ENCODE measurements around the gene ADAMTS6.

ADAMTS6 gene

DNA sequence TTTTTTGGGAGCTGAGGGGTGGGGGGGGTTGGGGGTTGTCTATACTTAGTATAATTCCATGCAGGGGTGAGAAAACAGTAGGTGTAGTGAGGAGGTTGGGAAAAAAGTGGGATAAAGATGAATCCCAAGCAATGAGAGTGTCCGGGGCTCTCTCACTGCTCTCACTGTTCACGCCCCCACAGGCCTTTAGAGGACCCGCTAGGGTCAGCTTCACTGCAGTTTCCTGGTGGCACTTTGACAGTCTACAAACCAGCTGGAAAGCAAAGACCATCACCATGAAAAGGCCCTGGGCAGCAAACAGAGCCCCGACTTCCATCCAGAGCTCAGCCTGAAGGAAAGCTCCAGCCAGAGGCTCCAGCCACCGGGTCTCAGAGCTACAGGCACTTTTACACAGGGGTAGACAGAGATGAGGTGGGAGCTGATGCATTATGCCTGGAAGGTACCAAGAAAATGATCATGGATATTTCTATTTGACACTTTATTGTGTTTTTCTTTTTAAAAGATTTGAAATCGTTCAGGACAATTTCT lies 355.1 kb downstream of the ADAMTS6 start:
- Histone ChIP-seq H3K27me3 (no peaks in the 10 kb centered on the region), H3K4me3 (ENCODE audit: low read depth, low read length) (no peak overlapping the region), H3K4me1 (no peaks in the 10 kb centered on the region), H3K36me3 (no peaks in the 10 kb centered on the region), H3K9me3 (no peaks in the 10 kb centered on the region)
- TF ChIP-seq, protein P1, sequence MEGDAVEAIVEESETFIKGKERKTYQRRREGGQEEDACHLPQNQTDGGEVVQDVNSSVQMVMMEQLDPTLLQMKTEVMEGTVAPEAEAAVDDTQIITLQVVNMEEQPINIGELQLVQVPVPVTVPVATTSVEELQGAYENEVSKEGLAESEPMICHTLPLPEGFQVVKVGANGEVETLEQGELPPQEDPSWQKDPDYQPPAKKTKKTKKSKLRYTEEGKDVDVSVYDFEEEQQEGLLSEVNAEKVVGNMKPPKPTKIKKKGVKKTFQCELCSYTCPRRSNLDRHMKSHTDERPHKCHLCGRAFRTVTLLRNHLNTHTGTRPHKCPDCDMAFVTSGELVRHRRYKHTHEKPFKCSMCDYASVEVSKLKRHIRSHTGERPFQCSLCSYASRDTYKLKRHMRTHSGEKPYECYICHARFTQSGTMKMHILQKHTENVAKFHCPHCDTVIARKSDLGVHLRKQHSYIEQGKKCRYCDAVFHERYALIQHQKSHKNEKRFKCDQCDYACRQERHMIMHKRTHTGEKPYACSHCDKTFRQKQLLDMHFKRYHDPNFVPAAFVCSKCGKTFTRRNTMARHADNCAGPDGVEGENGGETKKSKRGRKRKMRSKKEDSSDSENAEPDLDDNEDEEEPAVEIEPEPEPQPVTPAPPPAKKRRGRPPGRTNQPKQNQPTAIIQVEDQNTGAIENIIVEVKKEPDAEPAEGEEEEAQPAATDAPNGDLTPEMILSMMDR (IDR thresholded peaks at IDR 0.05; ENCODE audit: low read depth, low read length): no peak
- no peak for DNase-seq

DNA sequence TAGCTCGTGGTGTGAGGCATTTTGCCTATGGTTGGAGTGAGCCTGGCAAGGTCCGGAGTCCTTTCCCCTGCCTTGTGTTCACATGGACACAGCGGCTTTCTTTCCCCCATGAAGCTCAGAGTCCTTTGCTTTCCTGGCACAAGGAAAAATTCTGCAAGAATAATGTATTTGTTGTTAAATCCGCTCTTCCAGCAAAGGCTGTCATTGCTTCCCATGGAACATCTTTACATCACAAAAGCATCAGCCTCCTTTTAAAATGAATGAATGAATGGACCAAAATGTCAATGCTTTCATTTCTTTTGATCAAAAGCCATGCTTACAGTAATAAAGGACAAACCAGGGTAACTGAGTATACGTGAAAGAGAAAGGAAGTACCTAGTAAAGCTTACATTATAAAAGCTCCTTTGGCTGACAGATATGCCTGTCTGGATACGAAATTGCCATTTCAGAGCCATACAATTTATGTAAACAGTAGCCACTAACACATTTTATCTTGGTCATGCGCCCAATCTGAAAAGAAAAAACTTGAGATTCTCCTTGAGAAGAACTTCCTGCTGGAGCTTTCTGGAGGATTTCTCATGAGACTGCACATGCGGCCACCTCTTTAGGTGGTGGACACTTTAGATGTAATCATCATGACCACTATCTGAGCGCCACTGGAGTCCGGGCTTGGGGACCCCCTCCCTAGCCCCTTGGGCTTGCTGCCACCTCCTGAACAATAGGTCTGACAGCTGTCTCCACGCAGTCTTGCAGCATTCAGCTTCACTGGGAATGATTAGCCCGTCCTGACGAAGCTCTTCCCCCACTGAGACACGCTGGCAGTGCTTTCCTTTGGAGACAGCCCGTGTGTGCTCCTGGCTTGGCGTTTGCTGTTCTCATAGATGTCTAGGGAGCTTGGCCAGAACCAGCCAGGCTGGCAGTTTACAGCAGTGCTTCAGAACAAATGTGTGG lies 355.9 kb downstream of the ADAMTS6 start:
- Histone ChIP-seq H3K27me3 (no peaks in the 10 kb centered on the region), H3K4me1 (no peaks in the 10 kb centered on the region), H3K9me3 (no peaks in the 10 kb centered on the region), H3K4me3 (ENCODE audit: low read depth, low read length) (no peak overlapping the region), H3K36me3 (no peaks in the 10 kb centered on the region)
- TF ChIP-seq, protein P1 (IDR thresholded peaks at IDR 0.05; ENCODE audit: low read depth, low read length): no peak
- no peak for DNase-seq

DNA sequence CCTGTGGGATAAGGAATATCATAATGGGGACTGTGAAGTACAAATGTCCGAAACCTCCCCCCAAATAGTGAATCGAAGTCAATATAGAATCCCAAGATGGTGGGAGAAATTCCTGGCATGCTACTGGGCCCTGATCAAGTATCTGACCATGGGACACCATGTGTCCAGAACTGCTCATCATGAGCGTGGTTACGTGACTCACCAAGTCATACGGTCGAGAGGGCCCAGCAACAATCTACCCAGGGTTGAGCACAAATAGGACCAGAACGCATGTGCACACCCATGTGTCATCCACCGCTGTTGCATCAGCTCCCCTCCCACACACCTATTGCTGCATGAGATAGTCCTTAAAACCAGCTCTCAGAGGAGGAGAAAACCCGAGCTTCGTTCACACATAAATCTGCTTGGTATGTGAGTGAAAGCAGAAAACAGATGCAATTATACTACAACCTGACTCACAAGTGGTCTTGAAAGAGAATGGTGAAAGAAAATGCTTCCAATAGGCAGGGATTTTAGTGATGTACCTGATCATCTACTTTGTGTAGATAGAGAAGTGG lies 359.8 kb downstream of the ADAMTS6 start:
- peaks cover 3% of the 10 kb centered on the region for H3K4me1 ChIP-seq
- DNase-seq: no peak
- TF ChIP-seq, protein P1 (IDR thresholded peaks at IDR 0.05; ENCODE audit: low read depth, low read length): no peak
- H3K27me3 ChIP-seq: no peaks in the 10 kb centered on the region
- H3K36me3 ChIP-seq: no peaks in the 10 kb centered on the region
- no peak overlapping the region for H3K4me3 ChIP-seq (ENCODE audit: low read depth, low read length)
- H3K9me3 ChIP-seq: no peaks in the 10 kb centered on the region

DNA sequence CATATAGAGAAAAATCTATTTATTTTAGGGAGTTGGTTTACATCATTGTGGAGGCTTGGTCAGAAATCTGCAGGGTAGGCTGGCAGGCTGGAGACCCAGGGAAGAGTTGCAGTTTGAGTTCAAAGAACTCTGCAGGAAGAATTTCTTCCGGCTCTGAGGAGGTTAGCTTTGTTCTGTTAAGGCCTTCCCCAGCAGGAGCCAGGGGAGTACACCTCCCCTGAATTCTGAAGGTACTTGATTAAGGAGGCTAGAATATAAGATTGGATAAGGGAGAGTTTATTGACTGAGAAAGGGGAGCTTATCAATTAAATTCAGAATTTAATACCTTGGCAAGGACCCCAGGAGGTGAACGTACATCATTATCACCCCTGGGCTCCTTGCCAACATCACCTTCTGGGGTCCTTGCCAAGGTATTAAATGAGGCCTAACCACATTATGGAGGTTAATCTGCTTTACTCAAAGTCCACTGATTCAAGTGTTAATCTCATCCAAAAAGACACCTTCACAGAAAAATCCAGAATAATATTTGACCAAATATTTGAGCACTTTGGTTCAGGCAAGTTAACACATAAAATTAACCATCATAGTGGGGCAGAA lies 361.3 kb downstream of the ADAMTS6 start:
- no peaks in the 10 kb centered on the region for H3K9me3 ChIP-seq
- peaks cover 3% of the 10 kb centered on the region for H3K4me1 ChIP-seq
- peak; percentile 39 for DNase-seq
- no peaks in the 10 kb centered on the region for H3K27me3 ChIP-seq
- no peak overlapping the region for H3K4me3 ChIP-seq (ENCODE audit: low read depth, low read length)
- H3K36me3 ChIP-seq: no peaks in the 10 kb centered on the region
- TF ChIP-seq, protein P1 (IDR thresholded peaks at IDR 0.05; ENCODE audit: low read depth, low read length): no peak

DNA sequence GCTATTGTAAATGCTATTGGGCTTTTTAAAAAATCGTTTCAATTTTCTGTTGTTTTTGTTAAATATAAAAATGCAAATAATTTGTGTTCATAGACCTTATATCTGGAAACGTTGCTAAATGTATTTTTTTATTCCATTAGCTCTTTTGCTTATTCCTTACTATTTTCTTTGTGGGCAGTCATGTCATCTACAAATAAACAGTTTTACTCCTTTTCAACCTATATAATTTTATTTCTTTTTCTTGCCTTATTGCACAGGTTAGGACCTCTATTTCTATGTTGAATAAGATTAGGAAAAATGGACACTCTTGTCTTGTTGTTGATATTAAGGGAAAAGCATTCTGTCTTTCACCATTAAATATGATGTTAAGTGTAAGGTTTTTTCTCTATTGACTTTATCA lies 364.2 kb downstream of the ADAMTS6 start:
- Histone ChIP-seq H3K27me3 (no peaks in the 10 kb centered on the region), H3K36me3 (no peaks in the 10 kb centered on the region), H3K9me3 (no peaks in the 10 kb centered on the region), H3K4me3 (ENCODE audit: low read depth, low read length) (no peak overlapping the region), H3K4me1 (peaks cover 3% of the 10 kb centered on the region)
- no peak for DNase-seq
- TF ChIP-seq, protein P1 (IDR thresholded peaks at IDR 0.05; ENCODE audit: low read depth, low read length): no peak
